Erythroblast (primary cell): ENCODE results near the gene HNMT.

Experiments used
- GATA1 ChIP-seq: IDR thresholded peaks from 2 replicates; pipeline ENCODE4 v1.6.1; 2011; ENCODE audit warnings: low read depth, mild to moderate bottlenecking, control low read depth, low read length, moderate library complexity
- POLR2A ChIP-seq: IDR thresholded peaks from 2 replicates; pipeline ENCODE4 v1.6.1; 2011; ENCODE audit warnings: mild to moderate bottlenecking, low read length

DNA sequence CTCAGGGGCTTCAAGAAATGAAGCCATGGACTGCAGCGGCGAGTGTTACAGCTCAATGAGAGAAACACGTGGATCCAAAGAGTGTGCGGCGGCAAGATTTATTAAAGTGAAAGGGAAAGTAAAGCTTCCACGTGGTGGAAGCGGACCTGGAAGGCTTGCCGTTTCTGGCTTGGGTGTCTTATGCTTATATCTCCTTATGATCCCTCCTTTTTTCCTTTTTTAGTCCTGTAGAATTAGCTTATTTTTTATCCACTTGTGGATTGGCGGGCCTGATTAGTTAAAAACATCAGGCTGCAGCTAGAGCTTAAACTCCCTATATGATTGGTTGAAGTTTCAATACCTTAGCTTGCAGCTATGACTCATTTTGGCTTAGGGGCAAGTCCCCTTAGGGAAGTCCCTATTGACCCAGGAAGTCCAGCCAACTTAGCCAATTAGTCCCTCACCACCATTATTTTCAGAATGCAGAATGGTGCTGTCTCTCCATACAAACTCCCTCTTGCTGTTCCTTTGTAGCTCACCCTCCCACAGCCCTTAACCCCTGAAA lies 11.6 kb upstream of the HNMT start:
- TF ChIP-seq POLR2A (no peak), GATA1 (no peak)
